ENCODE results near the gene ZNF212.
"Not testable (repeated sequence)": the region's sequence is repeated elsewhere in the genome, so short reads cannot be mapped to it uniquely, and the experiment has no call there.

The ZNF212 gene

DNA sequence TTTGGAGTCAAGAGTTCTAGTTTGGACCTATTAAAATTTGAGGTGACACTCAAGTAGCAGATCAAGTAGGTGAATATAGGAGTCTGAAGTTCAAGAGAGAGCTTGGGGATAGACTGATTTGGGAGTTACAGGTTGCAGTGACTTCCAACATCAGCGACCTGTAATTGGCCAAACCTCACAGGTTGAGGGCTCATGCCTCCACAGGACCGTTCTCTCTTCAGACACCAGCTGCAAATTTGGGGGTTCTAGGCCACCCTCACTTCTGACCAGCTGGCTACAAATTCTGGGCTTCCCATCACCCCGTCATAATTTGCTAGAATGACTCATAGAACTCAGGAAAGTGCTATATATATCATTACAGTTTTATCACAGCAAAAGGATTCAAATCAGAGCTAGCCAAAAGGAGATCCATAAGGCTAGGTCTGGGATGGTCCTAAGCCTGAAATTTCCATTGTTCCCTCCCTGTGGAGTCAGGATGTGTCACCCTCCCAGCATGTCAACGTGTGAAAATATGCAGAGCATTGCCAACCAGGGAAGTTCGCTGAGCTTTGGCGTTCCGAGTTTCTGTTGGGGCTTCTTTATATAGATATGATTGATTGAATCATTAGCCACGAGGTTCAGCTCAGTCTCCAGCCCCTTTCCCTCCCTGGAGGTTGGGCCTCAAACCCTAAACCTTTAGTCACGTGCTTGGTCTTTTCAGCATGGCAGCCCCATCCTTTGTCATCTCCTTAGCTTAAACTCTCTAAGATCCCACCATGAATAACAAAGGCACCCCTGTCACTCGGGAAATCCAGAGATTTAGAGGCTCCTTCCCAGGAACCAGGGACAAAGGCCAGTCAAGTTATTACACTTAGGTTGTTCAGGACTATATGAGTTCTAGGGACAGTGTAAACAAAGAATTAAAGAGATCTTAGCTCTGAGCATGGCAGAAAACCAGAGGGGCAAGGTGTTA is 20.7 kb upstream of the ZNF212 start:
- no peak for DNase-seq (ENCODE audit: low spot score)

- DNase-seq (ENCODE audit: low spot score) = peak; percentile 54
These were observed 18.9 kb upstream of the ZNF212 start for GRCh38 chr7:149220534-149220933.

GRCh38 chr7:149223176-149223575 is 16.3 kb upstream of the ZNF212 start:
- no peak for DNase-seq (ENCODE audit: low spot score)

GRCh38 chr7:149223761-149224160 is 15.7 kb upstream of the ZNF212 start:
- DNase-seq (ENCODE audit: low spot score) = no peak

GRCh38 chr7:149224352-149224751 is 15.1 kb upstream of the ZNF212 start:
- DNase-seq (ENCODE audit: low spot score) = no peak

- DNase-seq (ENCODE audit: low spot score) = no peak
These were observed 14.3 kb upstream of the ZNF212 start for GRCh38 chr7:149225106-149225505.

GRCh38 chr7:149225656-149226055 is 13.8 kb upstream of the ZNF212 start:
- no peak for DNase-seq (ENCODE audit: low spot score)

DNA sequence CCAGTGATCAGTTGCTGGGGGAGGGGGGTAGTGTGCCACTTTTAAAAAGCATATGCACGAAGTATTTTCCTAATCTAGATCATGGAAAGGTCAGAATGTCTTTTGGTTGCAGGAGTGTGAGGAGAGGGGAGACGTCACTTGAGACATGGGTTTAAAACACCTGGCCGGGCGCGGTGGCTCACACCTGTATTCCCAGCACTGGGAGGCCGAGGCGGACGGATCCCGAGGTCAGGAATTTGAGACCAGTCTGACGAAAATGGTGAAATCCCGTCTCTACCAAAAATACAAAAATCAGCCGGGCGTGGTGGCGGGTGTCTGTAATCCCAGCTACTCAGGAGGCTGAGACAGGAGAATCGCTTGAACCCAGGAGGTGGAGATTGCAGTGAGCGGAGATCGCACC is 13.1 kb upstream of the ZNF212 start:
- not testable (repeated sequence) for DNase-seq (ENCODE audit: low spot score)

- no peak for DNase-seq (ENCODE audit: low spot score)
These were observed 12.5 kb upstream of the ZNF212 start for GRCh38 chr7:149226840-149227494.

DNA sequence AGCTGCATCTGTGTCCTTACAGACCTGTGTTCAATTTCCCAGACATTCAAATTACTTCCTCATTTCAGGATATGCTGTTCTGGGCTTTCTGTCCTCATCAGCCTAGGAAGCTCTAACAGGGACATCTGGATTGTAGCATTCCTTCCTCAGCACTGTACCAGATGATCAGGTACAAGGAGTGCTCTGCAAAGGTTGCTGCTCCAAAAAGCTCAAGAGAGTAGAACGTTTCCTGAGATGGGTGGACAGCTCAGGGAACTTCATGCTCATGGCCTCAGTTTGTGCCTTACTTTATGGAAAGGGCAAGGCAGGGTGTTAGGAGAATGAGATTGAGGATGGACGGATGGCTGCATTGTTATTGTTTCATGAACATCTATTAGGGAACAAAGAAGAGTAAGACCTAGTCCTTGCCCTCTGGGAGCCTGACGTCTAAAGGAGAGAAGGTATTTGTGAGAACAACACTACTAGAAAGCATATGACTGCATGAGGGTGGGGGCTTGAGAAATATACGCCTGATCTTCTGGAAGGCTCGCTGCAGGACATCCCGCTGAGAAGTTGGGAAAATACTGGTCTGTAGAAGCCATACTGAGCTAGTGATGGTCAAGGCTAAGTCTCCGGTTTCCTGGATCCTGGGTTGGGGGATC is 10.5 kb upstream of the ZNF212 start:
- no peak for DNase-seq (ENCODE audit: low spot score)

- DNase-seq (ENCODE audit: low spot score) = no peak
These were observed 9.9 kb upstream of the ZNF212 start for GRCh38 chr7:149229526-149229925.

DNA sequence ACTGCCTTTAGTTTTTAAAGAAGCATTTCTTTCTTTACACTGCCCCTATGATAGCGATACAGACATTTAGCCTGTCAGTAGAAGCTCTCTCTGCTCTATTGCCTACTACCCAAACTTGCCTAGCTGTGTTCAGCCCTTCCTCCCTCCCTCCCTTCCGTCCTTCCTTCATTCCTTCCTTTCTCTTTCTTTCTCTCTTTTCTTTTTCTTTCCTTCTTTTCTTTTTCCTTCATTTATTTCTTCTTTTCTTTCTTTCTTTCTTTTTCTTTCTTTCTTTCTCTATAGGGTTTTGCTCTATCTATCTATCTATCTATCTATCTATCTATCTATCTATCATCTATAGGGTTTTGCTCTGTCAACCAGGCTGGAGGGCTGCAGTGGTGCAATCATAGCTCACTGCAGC is 7.1 kb upstream of the ZNF212 start:
- no peak for DNase-seq (ENCODE audit: low spot score)

DNA sequence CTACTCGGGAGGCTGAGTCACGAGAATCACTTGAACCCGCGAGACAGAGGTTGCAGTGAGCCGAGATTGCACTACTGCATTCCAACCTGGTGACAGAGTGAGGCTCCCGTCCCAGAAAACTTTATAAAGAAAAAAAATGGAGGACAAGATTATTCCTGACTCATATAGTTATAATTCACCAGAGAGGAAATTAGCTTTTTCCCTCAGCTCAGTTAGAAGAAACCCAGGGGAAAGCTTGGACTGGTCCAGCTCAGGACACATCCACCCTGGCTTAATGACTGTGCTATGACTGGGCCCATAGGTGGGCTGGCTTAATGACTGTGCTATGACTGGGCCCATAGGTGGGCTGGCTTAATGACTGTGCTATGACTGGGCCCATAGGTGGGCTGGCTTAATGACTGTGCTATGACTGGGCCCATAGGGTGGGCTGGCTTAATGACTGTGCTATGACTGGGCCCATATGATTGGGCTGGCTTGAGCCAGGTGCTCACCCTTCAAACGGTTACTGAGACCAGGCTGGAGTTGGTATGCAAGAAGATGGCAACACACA is 5.7 kb upstream of the ZNF212 start:
- DNase-seq (ENCODE audit: low spot score) = peak; percentile 81

GRCh38 chr7:149237502-149237901 is 1.9 kb upstream of the ZNF212 start:
- no peak for DNase-seq (ENCODE audit: low spot score)

DNA sequence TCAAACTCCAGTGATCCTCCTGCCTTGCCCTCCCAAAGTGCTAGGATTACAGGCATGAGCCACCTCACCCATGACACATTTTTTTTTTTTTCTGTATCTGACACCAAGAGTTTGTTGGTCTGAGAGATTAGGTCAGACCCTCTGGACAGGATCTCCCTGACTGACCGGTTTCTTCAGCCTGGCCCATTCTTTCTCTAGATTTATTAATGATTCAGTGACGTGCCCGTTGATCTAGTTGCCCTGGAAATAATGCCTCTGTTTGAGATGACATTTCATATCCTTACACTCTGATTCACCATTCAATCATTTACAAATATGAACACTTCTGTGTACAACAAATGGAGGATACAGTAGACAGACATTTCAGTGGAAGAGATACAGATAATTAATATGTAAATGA is 1.4 kb upstream of the ZNF212 start:
- DNase-seq (ENCODE audit: low spot score) = peak; percentile 67

DNA sequence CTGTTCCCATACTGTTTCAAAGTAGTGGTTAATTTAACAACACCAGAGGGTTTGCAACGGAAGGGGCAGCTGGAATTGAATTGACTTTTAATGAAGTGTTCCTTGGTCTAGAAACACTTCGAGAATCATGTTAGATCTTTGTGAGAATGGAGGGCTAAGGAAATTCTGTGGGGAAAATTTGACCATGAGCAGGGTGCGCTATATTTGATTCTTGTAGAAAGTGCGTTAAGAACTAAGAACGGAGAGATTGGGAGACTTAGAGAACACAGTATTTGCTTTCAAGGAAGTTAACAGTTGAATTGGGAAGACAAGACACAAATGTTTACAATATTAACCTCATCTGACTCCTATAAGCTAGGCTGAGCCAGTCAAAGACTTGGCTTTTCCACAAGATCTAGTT is 1.2 kb downstream of the ZNF212 start:
- DNase-seq (ENCODE audit: low spot score) = no peak

DNA sequence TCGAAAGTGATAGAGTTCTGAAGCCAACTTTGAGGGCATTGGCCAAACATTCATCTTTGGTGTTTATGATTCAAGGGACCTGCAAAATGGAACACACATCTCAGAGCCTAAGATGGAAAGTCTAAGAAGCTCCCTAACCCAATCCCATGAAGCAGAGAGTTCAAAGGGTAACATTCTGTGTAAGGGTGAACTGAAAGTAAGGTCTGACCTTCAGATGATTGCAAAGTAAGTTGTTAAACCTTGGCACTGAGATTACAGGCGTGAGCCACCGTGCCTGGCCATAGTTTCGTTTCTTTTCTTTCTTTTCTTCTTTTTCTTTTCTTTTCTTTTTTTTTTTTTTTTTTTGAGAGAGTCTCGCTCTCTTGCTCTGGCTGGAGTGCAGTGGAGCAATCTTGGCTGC is 2.2 kb downstream of the ZNF212 start:
- DNase-seq (ENCODE audit: low spot score) = no peak

- peak; percentile 36 for DNase-seq (ENCODE audit: low spot score)
These were observed 5.8 kb downstream of the ZNF212 start for GRCh38 chr7:149245244-149245643.

DNA sequence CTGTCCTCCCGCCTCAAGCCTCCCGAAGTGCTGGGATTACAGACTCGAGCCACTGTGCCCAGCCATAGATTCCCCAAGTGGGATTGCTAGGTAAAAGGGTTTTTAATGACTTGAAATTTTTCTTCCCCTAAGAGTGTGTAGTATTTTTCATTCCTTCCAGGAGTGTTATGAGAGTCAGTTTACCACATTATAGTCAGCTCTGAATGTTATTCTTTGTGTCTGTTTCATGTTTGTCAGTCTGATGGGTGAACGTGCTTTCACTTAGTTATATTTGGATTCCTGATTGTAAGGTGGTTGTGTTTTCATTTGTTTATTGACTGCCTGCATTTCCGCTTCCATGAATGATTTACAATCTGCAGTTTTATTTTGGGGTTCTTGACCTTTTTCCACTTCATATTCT is 6.3 kb downstream of the ZNF212 start:
- DNase-seq (ENCODE audit: low spot score) = no peak

- DNase-seq (ENCODE audit: low spot score) = no peak
These were observed 9.3 kb downstream of the ZNF212 start for GRCh38 chr7:149248777-149249176.

DNA sequence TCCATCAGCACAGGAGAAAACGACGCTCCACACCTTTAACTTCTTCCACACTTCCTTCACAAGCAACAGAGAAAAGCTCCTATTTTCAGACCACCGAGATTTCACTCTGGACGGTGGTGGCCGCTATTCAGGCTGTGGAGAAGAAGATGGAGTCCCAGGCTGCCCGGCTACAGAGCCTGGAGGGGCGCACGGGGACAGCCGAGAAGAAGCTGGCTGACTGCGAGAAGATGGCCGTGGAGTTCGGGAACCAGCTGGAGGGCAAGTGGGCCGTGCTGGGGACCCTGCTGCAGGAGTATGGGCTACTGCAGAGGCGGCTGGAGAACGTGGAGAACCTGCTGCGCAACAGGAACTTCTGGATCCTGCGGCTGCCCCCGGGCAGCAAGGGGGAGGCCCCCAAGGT is 10.7 kb downstream of the ZNF212 start:
- not testable (repeated sequence) for DNase-seq (ENCODE audit: low spot score)

DNA sequence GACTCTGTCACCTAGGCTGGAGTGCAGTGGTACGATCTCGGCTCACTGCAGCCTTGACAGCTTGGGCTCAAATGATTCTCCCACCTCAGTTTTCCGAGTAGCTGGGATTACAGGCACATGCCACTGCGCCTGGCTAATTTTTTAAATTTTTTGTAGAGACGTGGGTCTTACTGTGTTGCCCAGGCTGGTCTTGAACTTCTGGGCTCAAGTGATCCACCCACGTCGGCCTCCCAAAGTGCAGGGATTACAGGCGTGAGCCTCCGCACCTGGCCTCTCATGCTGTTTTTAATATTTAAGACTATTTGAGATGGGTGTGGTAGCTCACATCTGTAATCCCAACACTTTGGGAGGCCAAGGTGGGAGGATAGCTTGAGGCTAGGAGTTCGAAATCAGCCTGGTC is 12.1 kb downstream of the ZNF212 start:
- not testable (repeated sequence) for DNase-seq (ENCODE audit: low spot score)

- no peak for DNase-seq (ENCODE audit: low spot score)
These were observed 12.9 kb downstream of the ZNF212 start for GRCh38 chr7:149252378-149252777.
